Activated T-cell treated with anti-CD3 and anti-CD28 coated beads, Interleukin-2, amount 50 U/mL, for 4 hours (primary cell): Measurements from ENCODE around the gene COPB2. TPM values are rescaled to one million over a fixed set of nuclear protein-coding genes. Genes with fewer than 3 reads are reported as not detected.
A peak's percentile ranks its signal among the peaks of the same experiment; 100 is the strongest.
"Not testable (repeated sequence)": the region's sequence is repeated elsewhere in the genome, so short reads cannot be mapped to it uniquely, and the experiment has no call there.

ENCODE experiments used
- ATAC-seq, 2 donors: fragments of 200-7000 bp; cut with Tn5 transposase; one replicate each; pipeline ENCODE4 v1.10.0; 2021
- DNase-seq: peaks from one replicate; pipeline ENCODE4 v3.0.0-alpha.2; 2020
- H3K27me3 Mint-ChIP-seq: one replicate; pipeline ENCODE4 v1.8.0; 2021; ENCODE audit warnings: low read depth, mixed read lengths
- H3K36me3 Mint-ChIP-seq: one replicate; pipeline ENCODE4 v1.8.0; 2022; ENCODE audit warnings: mixed read lengths; ENCODE audit not compliant: insufficient read depth
- H3K4me1 Mint-ChIP-seq: one replicate; pipeline ENCODE4 v1.8.0; 2021; ENCODE audit warnings: low read depth, mixed read lengths
- H3K4me3 Mint-ChIP-seq: one replicate; pipeline ENCODE4 v1.8.0; 2021; ENCODE audit warnings: mild to moderate bottlenecking, moderate library complexity, mixed read lengths
- H3K9me3 Mint-ChIP-seq: one replicate; pipeline ENCODE4 v1.8.0; 2021; ENCODE audit warnings: mixed read lengths
- total RNA-seq, 3 donors: library from RNA; stranded (reverse); gene quantifications; one replicate each; pipeline ENCODE4 v1.2.1, GENCODE V29; 2021

COPB2 gene
- total RNA-seq, 3 donors from 2014 or later = 83.3 to 89.1 (median 87.2) TPM

DNA sequence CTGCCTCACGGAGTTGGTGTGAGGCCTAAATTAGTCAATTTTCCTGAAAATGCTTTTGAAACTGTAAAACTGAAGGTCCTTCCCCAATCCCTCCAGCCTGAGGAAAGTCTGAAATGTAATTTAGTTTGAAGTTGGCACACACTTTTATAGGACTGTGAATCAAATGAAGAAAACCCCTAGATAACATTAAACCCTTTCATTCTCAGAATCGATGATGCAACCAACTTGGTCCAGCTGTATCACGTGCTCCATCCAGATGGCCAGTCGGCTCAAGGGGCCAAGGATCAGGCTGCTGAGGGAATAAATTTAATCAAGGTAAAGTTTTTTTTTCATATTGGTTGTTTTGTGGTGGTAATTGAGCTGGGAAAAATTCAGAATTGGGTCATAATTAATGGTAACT is 34.0 kb downstream of the COPB2 start:
- no peaks in the 10 kb centered on the region for H3K9me3 Mint-ChIP-seq

DNA sequence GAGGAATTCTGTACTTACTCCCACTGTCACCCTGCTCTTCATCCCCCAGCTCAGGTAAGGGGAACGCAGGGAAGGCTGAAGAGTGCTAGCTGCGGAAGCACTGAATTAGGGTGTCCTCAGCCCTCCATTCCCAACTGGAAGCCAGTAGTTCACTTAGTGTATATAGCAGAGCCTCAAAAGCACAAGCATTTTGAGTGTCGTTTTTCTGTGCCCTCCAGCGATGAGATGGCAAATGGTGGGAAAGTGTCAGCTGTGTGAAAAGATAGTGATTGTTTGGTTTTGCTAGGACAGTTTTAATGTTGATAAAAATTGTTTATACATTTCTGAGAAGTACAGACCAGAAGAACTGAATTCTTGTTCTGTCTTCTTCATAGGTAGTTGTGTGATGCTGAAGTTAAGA is 34.8 kb downstream of the COPB2 start:
- no peaks in the 10 kb centered on the region for H3K27me3 Mint-ChIP-seq
- no peak overlapping the region for H3K4me3 Mint-ChIP-seq
- peaks cover 18% of the 10 kb centered on the region for H3K4me1 Mint-ChIP-seq
- H3K9me3 Mint-ChIP-seq = no peaks in the 10 kb centered on the region
- H3K36me3 Mint-ChIP-seq = peaks cover 56% of the 10 kb centered on the region
- ATAC-seq (no peak), DNase-seq (no peak)

More for the DNA sequence above, 34.0 kb downstream of the COPB2 start:
- H3K4me3 Mint-ChIP-seq = no peak overlapping the region
- no peak for DNase-seq
- H3K27me3 Mint-ChIP-seq = no peaks in the 10 kb centered on the region
- ATAC-seq = no peak
- peaks cover 61% of the 10 kb centered on the region for H3K36me3 Mint-ChIP-seq
- H3K4me1 Mint-ChIP-seq = peaks cover 18% of the 10 kb centered on the region

DNA sequence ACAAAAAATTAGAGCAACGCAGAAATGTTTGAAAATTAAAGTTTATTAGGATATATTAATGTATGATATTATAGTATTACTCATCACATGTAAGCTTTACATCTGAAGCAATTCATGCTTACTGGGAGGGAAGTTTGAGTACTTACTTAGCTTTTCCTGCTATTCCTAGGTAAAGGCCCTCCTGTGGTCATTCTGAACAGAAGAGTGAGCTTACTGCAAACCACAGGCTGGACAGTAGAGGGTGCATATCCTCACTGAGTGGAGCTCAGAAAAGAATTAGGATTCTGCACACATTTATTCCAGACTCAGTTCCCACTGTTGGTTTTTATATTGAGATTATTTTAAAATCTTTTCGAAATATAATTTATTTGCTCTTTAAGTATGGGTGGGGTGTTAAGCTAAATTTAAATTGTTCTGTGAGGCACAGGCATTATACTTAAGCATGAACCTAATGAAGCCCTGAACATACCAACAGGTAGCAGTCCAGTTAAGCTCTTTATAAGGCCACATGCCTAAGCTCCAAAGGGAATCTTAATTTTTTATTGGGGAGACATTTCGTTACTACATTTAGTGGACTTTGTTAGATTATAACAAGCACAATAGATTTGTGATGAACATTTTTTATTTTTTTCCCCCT is 35.4 kb downstream of the COPB2 start:
- Mint-ChIP-seq H3K27me3 (no peaks in the 10 kb centered on the region), H3K9me3 (no peaks in the 10 kb centered on the region), H3K4me1 (peaks cover 18% of the 10 kb centered on the region), H3K4me3 (no peak overlapping the region), H3K36me3 (peaks cover 52% of the 10 kb centered on the region)
- ATAC-seq (no peak), DNase-seq (no peak)

DNA sequence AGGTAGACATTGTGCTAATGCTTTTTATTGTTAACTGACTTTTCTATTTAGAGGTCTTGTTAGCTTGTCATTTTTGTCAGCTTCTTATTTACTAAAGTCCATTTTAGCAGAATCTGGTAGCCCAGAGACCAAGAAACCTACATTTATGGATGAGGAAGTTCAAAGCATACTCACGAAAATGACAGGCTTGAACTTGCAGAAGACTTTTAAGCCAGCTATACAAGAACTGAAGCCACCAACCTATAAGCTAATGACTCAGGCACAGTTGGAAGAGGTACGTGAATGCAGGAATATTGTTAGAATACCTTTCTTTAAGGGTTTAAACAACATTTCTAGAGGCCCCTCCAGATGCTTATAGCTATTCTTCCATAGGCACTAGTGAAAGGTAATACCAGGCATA is 42.7 kb downstream of the COPB2 start:
- no peak for ATAC-seq
- no peak for DNase-seq
- peaks cover 7% of the 10 kb centered on the region for H3K4me1 Mint-ChIP-seq
- H3K9me3 Mint-ChIP-seq = peaks cover 6% of the 10 kb centered on the region
- H3K27me3 Mint-ChIP-seq = no peaks in the 10 kb centered on the region
- no peak overlapping the region for H3K4me3 Mint-ChIP-seq
- H3K36me3 Mint-ChIP-seq = peaks cover 21% of the 10 kb centered on the region

DNA sequence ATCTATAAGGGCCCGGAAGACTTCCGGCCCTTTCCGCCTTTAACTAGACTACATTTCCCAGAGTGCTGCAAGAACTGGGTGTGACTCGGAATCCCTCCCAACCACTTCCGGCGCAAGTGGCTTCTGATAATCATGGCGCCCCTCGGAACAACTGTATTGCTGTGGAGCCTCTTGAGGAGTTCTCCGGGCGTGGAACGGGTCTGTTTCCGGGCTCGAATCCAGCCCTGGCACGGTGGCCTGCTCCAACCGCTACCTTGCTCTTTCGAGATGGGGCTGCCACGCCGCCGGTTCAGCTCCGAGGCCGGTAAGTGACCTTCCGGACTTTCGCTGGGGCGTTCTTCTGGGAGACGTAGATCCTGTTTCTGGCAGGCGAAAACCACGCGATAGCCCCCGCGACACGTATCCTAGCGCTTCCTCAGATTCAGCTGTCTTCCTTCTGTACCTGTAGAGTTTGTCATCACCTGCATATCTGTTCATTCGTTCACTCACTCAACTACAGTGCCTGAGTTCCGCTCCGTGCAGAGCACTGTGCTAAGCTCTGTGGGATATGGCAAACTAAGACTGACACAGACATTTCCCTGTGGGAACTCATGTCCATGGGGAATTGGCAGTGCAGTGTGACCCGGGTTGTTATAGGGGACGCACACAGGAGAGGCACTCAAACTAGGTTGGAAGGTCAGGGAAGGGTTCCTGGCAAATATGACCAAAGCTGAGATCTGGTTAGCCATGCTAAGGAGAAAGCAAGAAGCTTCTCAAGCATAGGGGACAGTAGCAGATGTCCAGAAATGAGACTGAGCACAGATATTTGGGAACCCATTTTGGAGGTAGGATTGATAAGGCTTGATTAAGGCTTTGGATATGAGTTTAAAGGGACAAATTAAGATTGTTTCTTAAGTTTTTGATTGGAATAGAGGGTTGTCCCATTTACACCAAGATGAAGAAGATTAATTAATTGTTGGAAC is 45.3 kb downstream of the COPB2 start, which contains the start of gene MRPS22:
TSS of gene MRPS22 (plus strand) at position 126 of the 962 bp plus-strand sequence. CDS start at position 133, 7 bp downstream.
- peaks cover 11% of the 10 kb centered on the region for H3K36me3 Mint-ChIP-seq
- peaks cover 9% of the 10 kb centered on the region for H3K4me1 Mint-ChIP-seq
- no peak within 1 kb of the TSS for H3K4me3 Mint-ChIP-seq
- peaks cover 6% of the 10 kb centered on the region for H3K9me3 Mint-ChIP-seq
- peaks cover 8% of the 10 kb centered on the region for H3K27me3 Mint-ChIP-seq
- DNase-seq = peak; percentile 67
- peak; percentile 98 to 99 for ATAC-seq

DNA sequence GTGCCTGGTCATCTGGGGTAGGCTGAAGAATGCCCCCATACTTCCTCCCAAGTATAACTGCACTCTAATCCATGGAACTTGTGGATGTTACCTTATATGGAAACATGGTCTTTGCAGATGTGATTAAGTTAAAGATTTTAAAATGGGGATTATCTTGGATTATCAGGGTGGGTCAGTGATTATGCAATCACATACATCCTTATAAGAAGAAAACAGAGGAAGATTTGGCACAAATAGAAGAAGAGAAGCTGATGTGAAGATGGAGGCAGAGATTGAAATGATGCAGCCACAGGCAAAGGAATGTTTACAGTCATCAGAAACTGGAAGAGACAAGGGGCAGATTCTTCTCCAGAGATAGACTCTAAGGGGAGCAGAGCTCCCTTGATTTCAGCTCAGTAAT is 47.4 kb downstream of the COPB2 start:
- H3K36me3 Mint-ChIP-seq = peaks cover 2% of the 10 kb centered on the region
- DNase-seq (no peak), ATAC-seq (no peak)
- peaks cover 9% of the 10 kb centered on the region for H3K4me1 Mint-ChIP-seq
- peaks cover 6% of the 10 kb centered on the region for H3K9me3 Mint-ChIP-seq
- H3K27me3 Mint-ChIP-seq = peaks cover 8% of the 10 kb centered on the region
- no peak overlapping the region for H3K4me3 Mint-ChIP-seq

DNA sequence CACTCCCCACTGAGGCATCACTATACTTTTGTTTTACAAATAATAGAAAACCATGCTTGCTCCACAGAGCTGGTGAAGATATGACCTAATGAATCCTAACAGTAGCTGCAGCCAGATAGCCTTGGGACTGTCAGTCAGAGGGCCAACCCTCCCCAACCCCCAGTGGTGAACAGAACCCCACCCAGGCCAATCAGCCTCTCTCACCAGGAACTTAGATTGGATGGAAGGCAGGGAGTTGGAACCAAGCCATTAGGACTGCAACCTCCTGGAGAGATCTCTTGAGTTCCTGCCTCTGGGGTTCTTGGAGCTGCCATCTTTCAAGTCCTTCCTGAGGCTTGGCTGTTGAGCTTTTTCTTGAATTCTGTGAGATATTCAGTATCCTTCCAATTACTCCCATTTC is 48.7 kb downstream of the COPB2 start:
- DNase-seq (no peak), ATAC-seq (no peak)
- H3K36me3 Mint-ChIP-seq = no peaks in the 10 kb centered on the region
- peaks cover 6% of the 10 kb centered on the region for H3K9me3 Mint-ChIP-seq
- no peak overlapping the region for H3K4me3 Mint-ChIP-seq
- peaks cover 9% of the 10 kb centered on the region for H3K4me1 Mint-ChIP-seq
- peaks cover 8% of the 10 kb centered on the region for H3K27me3 Mint-ChIP-seq

DNA sequence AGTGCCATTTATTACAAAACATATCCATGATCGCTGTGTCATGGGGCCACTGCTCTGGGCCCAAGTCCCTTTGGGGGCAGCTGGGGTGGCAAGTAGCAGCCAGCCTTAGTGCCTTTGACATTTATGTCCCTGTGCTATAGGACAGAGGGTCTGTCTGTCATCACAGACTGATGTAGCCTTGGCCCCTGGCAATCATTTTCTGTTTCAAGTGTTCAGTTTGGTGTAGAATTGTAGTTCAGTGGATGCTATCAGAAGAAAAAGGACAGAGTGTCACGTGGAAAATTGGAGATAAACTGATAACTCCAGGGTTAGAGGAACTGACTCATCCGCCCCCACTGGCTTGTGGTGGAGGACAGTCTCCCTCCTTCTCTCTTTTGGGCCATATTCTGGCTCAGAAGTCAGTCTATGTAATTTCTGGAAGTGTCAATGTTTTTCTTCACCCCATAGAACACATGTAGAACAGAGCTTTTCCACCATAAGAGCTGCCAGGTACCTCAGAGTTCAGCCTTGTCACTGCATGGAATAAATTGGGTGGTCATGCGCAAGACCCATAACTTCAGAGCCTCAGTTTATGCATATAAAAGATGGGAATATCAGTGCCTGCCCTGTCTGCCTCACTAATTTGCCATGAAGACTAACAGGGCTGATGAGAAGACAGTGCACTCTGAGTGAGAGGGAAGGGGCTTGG is 50.1 kb downstream of the COPB2 start:
- no peaks in the 10 kb centered on the region for H3K36me3 Mint-ChIP-seq
- DNase-seq = no peak
- peaks cover 6% of the 10 kb centered on the region for H3K9me3 Mint-ChIP-seq
- H3K27me3 Mint-ChIP-seq = peaks cover 8% of the 10 kb centered on the region
- no peak for ATAC-seq
- H3K4me1 Mint-ChIP-seq = peaks cover 9% of the 10 kb centered on the region
- H3K4me3 Mint-ChIP-seq = no peak overlapping the region

DNA sequence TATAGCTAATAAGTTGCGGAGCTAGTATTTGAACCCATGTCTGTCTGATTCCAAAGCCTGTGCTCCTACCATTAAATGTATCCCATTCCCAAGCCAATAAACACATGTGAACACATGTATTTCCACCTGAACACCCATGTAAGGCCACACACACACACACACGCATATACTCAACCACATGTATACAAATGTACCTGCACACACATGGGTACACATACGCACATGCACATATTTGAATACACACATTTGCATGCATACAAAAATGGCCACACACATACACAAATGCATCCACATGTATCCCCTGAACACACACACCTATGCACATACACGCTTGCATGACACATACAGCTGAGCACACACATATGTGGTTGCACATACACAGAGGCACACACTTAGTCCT is 51.0 kb downstream of the COPB2 start:
- peaks cover 15% of the 10 kb centered on the region for H3K27me3 Mint-ChIP-seq
- DNase-seq (no peak), ATAC-seq (no peak)
- no peak overlapping the region for H3K4me3 Mint-ChIP-seq
- H3K9me3 Mint-ChIP-seq = peaks cover 6% of the 10 kb centered on the region
- H3K4me1 Mint-ChIP-seq = peaks cover 7% of the 10 kb centered on the region
- H3K36me3 Mint-ChIP-seq = no peaks in the 10 kb centered on the region

DNA sequence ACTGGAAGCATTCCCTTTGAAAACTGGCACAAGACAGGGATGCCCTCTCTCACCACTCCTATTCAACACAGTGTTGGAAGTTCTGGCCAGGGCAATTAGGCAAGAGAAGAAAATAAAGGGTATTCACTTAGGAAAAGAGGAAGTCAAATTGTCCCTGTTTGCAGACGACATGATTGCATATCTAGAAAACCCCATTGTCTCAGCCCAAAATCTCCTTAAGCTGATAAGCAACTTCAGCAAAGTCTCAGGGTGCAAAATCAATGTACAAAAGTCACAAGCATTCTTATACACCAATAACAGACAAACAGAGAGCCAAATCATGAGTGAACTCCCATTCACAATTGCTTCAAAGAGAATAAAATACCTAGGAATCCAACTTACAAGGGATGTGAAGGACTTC is 54.8 kb downstream of the COPB2 start:
- H3K4me1 Mint-ChIP-seq, H3K36me3 Mint-ChIP-seq, ATAC-seq, H3K4me3 Mint-ChIP-seq, DNase-seq, H3K9me3 Mint-ChIP-seq: not testable (repeated sequence)
- H3K27me3 Mint-ChIP-seq = peaks cover 34% of the 10 kb centered on the region

DNA sequence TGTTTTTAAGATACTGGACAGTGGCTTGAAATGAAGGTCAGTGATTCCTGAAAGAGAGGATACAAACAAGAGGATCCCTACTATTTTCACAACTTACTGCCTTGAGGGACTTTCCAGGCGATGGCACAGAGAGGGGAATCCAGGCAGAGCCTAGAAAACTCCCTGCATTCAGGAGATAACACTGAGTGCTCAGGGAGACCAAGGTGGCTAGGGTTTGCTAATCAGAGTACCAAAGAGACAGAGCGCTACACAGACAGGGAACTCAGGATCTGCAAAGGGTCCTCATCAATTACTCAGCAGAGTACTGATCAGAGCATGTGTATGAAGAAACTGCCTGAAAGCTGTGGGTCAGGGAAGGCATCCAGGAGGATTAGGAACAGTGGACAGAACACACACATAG is 57.4 kb downstream of the COPB2 start:
- Mint-ChIP-seq H3K36me3 (no peaks in the 10 kb centered on the region), H3K4me3 (no peak overlapping the region), H3K9me3 (no peaks in the 10 kb centered on the region), H3K27me3 (peaks cover 35% of the 10 kb centered on the region), H3K4me1 (peaks cover 16% of the 10 kb centered on the region)
- DNase-seq (no peak), ATAC-seq (no peak)

DNA sequence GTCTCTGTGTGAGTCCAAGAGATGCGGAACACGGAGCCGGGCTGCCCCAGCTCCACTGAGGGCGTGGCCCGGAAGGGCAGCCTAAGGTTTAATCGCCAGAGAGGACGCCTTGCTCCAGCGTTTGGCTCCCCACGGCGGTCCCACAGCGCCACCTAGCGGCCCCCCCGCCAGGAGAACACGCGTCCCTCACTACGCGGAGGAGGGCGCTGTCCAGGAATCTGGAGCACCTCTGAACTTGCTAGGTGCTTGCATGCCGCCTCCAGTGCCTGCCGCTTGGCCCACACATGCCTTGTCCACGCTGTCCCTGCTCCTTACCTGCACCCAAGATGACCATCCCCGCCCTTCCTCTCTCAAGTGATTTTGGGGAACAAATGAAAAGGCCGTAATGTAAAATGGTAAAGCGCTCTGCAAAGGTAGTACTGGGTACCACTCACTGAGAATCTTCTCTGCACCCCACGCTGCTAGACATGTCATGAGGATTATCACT is 60.0 kb downstream of the COPB2 start:
- Mint-ChIP-seq H3K4me3 (peak overlapping the region; percentile 62), H3K27me3 (peaks cover 35% of the 10 kb centered on the region), H3K36me3 (no peaks in the 10 kb centered on the region), H3K4me1 (peaks cover 16% of the 10 kb centered on the region), H3K9me3 (no peaks in the 10 kb centered on the region)
- ATAC-seq = peak; percentile 98
- DNase-seq = peak; percentile 81

DNA sequence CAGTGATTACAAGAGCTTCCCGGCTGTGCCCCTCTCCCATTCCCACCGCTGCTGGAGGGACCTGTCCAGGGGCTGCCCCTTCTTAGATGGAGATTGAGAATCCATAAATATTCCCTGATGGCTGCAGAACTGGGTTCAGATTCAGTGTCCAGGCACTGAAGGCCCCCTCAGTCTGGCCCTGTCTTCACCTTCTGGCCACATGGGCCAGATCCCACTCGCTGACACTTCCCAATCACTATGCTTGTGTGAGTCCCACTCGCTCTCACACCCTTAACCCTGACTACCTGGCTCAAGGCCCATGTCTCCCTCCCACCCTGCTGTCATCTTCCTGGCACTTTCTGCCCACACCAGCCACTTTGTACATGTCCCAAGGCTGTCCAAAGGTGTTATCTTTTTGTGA is 61.1 kb downstream of the COPB2 start:
- Mint-ChIP-seq H3K4me3 (no peak overlapping the region), H3K27me3 (peaks cover 27% of the 10 kb centered on the region), H3K9me3 (no peaks in the 10 kb centered on the region), H3K4me1 (peaks cover 16% of the 10 kb centered on the region), H3K36me3 (no peaks in the 10 kb centered on the region)
- DNase-seq (no peak), ATAC-seq (no peak)

DNA sequence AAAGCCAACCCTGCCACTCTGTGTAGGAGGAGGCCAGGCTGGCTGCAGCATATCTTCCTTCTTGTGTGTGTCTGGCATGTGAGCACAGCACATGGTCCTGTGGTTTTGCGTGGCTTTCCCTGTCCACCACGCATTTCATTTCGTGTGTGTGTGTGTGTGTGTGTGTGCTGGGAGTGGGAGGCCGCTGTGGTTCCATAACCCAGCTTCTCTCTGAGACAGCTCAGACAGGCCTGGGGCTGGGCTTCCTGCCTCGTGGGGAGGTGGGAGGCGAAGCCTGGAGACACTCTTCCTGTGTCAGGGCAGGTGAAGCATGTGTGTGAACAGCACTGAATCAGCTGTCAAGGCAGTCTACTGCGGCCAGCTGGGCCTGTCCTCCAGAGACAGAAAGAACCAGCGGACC is 61.6 kb downstream of the COPB2 start:
- no peak for DNase-seq
- Mint-ChIP-seq H3K4me3 (no peak overlapping the region), H3K4me1 (peaks cover 16% of the 10 kb centered on the region), H3K27me3 (peaks cover 24% of the 10 kb centered on the region), H3K36me3 (no peaks in the 10 kb centered on the region), H3K9me3 (no peaks in the 10 kb centered on the region)
- no peak for ATAC-seq
